ENCODE results near the gene ANXA1.
"Not testable (repeated sequence)": the region's sequence is repeated elsewhere in the genome, so short reads cannot be mapped to it uniquely, and the experiment has no call there.

Gene ANXA1

GRCh38 chr9:73168298-73168934 lies 16.8 kb downstream of the ANXA1 start:
- DNase-seq (ENCODE audit: low read depth in 2 of 2): no peak

GRCh38 chr9:73170185-73170957 lies 18.7 kb downstream of the ANXA1 start:
- no peak for DNase-seq (ENCODE audit: low read depth in 2 of 2)

GRCh38 chr9:73172901-73173215 lies 21.2 kb downstream of the ANXA1 start:
- no peak for DNase-seq (ENCODE audit: low read depth in 2 of 2)

GRCh38 chr9:73173557-73174329 lies 22.1 kb downstream of the ANXA1 start:
- no peak for DNase-seq (ENCODE audit: low read depth in 2 of 2)

GRCh38 chr9:73174330-73174980 lies 22.8 kb downstream of the ANXA1 start:
- no peak for DNase-seq (ENCODE audit: low read depth in 2 of 2)

- no peak for DNase-seq (ENCODE audit: low read depth in 2 of 2)
Observed at GRCh38 chr9:73176450-73176875, 24.8 kb downstream of the ANXA1 start.

GRCh38 chr9:73178044-73178443 lies 26.4 kb downstream of the ANXA1 start:
- DNase-seq (ENCODE audit: low read depth in 2 of 2): no peak

GRCh38 chr9:73179589-73179988 lies 27.9 kb downstream of the ANXA1 start:
- no peak for DNase-seq (ENCODE audit: low read depth in 2 of 2)

- no peak for DNase-seq (ENCODE audit: low read depth in 2 of 2)
Observed at GRCh38 chr9:73180403-73180802, 28.7 kb downstream of the ANXA1 start.

- no peak for DNase-seq (ENCODE audit: low read depth in 2 of 2)
Observed at GRCh38 chr9:73182928-73183327, 31.3 kb downstream of the ANXA1 start.

GRCh38 chr9:73183428-73183827 lies 31.8 kb downstream of the ANXA1 start:
- no peak for DNase-seq (ENCODE audit: low read depth in 2 of 2)

- DNase-seq (ENCODE audit: low read depth in 2 of 2): no peak
Observed at GRCh38 chr9:73183917-73184861, 32.5 kb downstream of the ANXA1 start.

- DNase-seq (ENCODE audit: low read depth in 2 of 2): not testable (repeated sequence)
Observed at GRCh38 chr9:73191109-73191508, 39.4 kb downstream of the ANXA1 start.

GRCh38 chr9:73194284-73194683 lies 42.6 kb downstream of the ANXA1 start:
- no peak for DNase-seq (ENCODE audit: low read depth in 2 of 2)

- no peak for DNase-seq (ENCODE audit: low read depth in 2 of 2)
Observed at GRCh38 chr9:73199448-73199847, 47.8 kb downstream of the ANXA1 start.

- DNase-seq (ENCODE audit: low read depth in 2 of 2): no peak
Observed at GRCh38 chr9:73199886-73200285, 48.2 kb downstream of the ANXA1 start.

GRCh38 chr9:73200694-73201452 lies 49.2 kb downstream of the ANXA1 start:
- DNase-seq (ENCODE audit: low read depth in 2 of 2): no peak

- no peak for DNase-seq (ENCODE audit: low read depth in 2 of 2)
Observed at GRCh38 chr9:73202980-73203379, 51.3 kb downstream of the ANXA1 start.

- no peak for DNase-seq (ENCODE audit: low read depth in 2 of 2)
Observed at GRCh38 chr9:73204936-73205335, 53.3 kb downstream of the ANXA1 start.

- no peak for DNase-seq (ENCODE audit: low read depth in 2 of 2)
Observed at GRCh38 chr9:73206851-73207250, 55.2 kb downstream of the ANXA1 start.

All from stimulated activated CD8-positive, alpha-beta memory T cell treated with anti-CD3 and anti-CD28 coated beads, Interleukin-2, amount 100 ng/mL, for 1 hour (primary cell).